ENCODE results near the gene FNDC3B. TPM values are rescaled to one million over a fixed set of nuclear protein-coding genes. Genes with fewer than 3 reads are reported as not detected.

Gene FNDC3B
- total RNA-seq, 1 donor = 139 TPM

GRCh38 chr3:172448661-172449465 is 409.5 kb downstream of the FNDC3B start:
- TF ChIP-seq, protein P1, sequence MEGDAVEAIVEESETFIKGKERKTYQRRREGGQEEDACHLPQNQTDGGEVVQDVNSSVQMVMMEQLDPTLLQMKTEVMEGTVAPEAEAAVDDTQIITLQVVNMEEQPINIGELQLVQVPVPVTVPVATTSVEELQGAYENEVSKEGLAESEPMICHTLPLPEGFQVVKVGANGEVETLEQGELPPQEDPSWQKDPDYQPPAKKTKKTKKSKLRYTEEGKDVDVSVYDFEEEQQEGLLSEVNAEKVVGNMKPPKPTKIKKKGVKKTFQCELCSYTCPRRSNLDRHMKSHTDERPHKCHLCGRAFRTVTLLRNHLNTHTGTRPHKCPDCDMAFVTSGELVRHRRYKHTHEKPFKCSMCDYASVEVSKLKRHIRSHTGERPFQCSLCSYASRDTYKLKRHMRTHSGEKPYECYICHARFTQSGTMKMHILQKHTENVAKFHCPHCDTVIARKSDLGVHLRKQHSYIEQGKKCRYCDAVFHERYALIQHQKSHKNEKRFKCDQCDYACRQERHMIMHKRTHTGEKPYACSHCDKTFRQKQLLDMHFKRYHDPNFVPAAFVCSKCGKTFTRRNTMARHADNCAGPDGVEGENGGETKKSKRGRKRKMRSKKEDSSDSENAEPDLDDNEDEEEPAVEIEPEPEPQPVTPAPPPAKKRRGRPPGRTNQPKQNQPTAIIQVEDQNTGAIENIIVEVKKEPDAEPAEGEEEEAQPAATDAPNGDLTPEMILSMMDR (IDR thresholded peaks at IDR 0.05; ENCODE audit: insufficient read depth, low read length) = no peak
- H3K4me3 ChIP-seq (ENCODE audit: low read depth, low read length) = no peak overlapping the region
- DNase-seq (ENCODE audit: low read depth) = no peak

- TF ChIP-seq, protein P1 (IDR thresholded peaks at IDR 0.05; ENCODE audit: insufficient read depth, low read length) = no peak
- peak; percentile 32 for DNase-seq (ENCODE audit: low read depth)
- peak overlapping the region; percentile 28 for H3K4me3 ChIP-seq (ENCODE audit: low read depth, low read length)
Measured at GRCh38 chr3:172449466-172450149, 410.2 kb downstream of the FNDC3B start.

Small RNA genes lying within 50 kb of the gene (small RNA-seq; reads per million reads assigned to genes)
- gene RN7SL141P = not detected

Other genes starting within 250 kb of the FNDC3B start
- gene PLD1, start 229.1 kb upstream of the FNDC3B start, total RNA-seq (ENCODE audit: low replicate concordance) = 10.1 and 23.1 TPM in 2 replicates
- gene TMEM212, start 196.2 kb upstream of the FNDC3B start, total RNA-seq (ENCODE audit: low replicate concordance) = not detected in 2 replicates

Data from fibroblast of the aortic adventitia (primary cell).